ENCODE measurements around the gene CYBRD1.
"Not testable (repeated sequence)": the region's sequence is repeated elsewhere in the genome, so short reads cannot be mapped to it uniquely, and the experiment has no call there.

CYBRD1 gene

GRCh38 chr2:171516793-171517192 lies 5.5 kb upstream of the CYBRD1 start:
- no peak for DNase-seq

GRCh38 chr2:171520471-171520870 lies 1.8 kb upstream of the CYBRD1 start:
- DNase-seq: no peak

- DNase-seq: no peak
Observed at GRCh38 chr2:171521361-171522051, 768 bp upstream of the CYBRD1 start.

GRCh38 chr2:171522788-171523087 lies 464 bp downstream of the CYBRD1 start:
- DNase-seq: no peak

- DNase-seq: peak; percentile 61 to 64
Observed at GRCh38 chr2:171523088-171524017, 1.1 kb downstream of the CYBRD1 start.

- DNase-seq: no peak
Observed at GRCh38 chr2:171524018-171524401, 1.7 kb downstream of the CYBRD1 start.

- peak in 1 of 2 donors; percentile 28 for DNase-seq
Observed at GRCh38 chr2:171529914-171530313, 7.6 kb downstream of the CYBRD1 start.

- no peak for DNase-seq
Observed at GRCh38 chr2:171530378-171530777, 8.1 kb downstream of the CYBRD1 start.

GRCh38 chr2:171530859-171531258 lies 8.6 kb downstream of the CYBRD1 start:
- not testable (repeated sequence) for DNase-seq

- DNase-seq: no peak
Observed at GRCh38 chr2:171531291-171531690, 9.0 kb downstream of the CYBRD1 start.

GRCh38 chr2:171531836-171532450 lies 9.7 kb downstream of the CYBRD1 start:
- no peak for DNase-seq

- DNase-seq: no peak
Observed at GRCh38 chr2:171533331-171533730, 11.1 kb downstream of the CYBRD1 start.

- not testable (repeated sequence) for DNase-seq
Observed at GRCh38 chr2:171535528-171535927, 13.3 kb downstream of the CYBRD1 start.

- no peak for DNase-seq
Observed at GRCh38 chr2:171540437-171540836, 18.2 kb downstream of the CYBRD1 start.

GRCh38 chr2:171541202-171541887 lies 19.1 kb downstream of the CYBRD1 start:
- DNase-seq: peak in 1 of 2 donors; percentile 22

- no peak for DNase-seq
Observed at GRCh38 chr2:171545086-171545485, 22.8 kb downstream of the CYBRD1 start.

- no peak for DNase-seq
Observed at GRCh38 chr2:171547256-171547655, 25.0 kb downstream of the CYBRD1 start.

- no peak for DNase-seq
Observed at GRCh38 chr2:171547720-171548119, 25.4 kb downstream of the CYBRD1 start.

GRCh38 chr2:171550613-171551012 lies 28.3 kb downstream of the CYBRD1 start:
- no peak for DNase-seq

GRCh38 chr2:171551836-171552235 lies 29.6 kb downstream of the CYBRD1 start:
- DNase-seq: no peak

GRCh38 chr2:171553236-171553635 lies 31.0 kb downstream of the CYBRD1 start:
- DNase-seq: no peak

- DNase-seq: no peak
Observed at GRCh38 chr2:171553858-171554257, 31.6 kb downstream of the CYBRD1 start.

GRCh38 chr2:171554991-171555615 lies 32.8 kb downstream of the CYBRD1 start:
- no peak for DNase-seq

Data from inflammatory macrophage treated with lipopolysaccharide for 1 hour (primary cell).